ENCODE results near the gene AFMID.
A peak's percentile ranks its signal among the peaks of the same experiment; 100 is the strongest.

The AFMID gene

GRCh38 chr17:78240839-78241238 is 53.7 kb downstream of the AFMID start:
- TF ChIP-seq CTCF (IDR thresholded peaks at IDR 0.05; ENCODE audit: control insufficient read depth, extremely low read depth, insufficient read depth) = no peak

DNA sequence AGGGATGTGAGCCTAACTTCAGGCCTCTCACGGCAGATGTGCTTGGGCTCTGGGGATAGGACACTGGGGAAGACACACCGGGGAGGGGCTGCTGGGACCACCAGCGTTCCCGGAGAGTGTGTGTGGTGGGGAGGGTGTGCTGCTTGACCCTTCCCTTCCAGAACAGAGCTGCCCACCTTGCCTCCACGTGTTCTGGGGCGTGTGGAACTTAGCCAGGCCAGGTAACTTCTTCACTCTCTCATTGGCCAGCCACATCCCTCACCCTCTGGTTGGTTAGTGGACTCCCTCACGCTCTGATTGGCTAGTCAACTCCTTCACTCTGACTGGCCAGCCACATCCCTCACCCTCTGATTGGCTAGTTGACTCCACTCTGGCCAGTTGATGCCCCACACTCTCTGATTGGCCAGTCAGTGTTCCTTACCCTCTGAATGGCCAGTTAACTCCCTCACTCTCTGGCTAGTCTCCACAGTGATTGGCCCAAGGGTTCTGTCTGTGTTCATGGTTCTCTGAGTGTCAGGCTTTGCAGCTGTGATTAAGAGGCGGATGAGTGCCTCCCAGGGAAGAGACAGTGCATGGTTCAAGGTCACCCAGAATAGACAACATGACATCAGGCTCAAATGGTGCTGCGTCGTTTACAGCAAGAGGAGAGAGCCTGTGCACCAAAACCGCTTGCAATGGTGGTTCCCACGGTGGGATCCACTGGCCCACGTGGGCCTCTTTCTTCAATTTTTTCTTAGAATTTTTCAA is 54.3 kb downstream of the AFMID start:
- peak; percentile 59 for DNase-seq (ENCODE audit: low read depth)
- no peak for TF ChIP-seq CTCF (IDR thresholded peaks at IDR 0.05; ENCODE audit: control insufficient read depth, extremely low read depth, insufficient read depth)
- no peak overlapping the region for H3K4me3 ChIP-seq (ENCODE audit: low read depth, low read length)

More at GRCh38 chr17:78240839-78241238, 53.7 kb downstream of the AFMID start:
- DNase-seq (ENCODE audit: low read depth) = no peak
- H3K4me3 ChIP-seq (ENCODE audit: low read depth, low read length) = no peak overlapping the region

DNA sequence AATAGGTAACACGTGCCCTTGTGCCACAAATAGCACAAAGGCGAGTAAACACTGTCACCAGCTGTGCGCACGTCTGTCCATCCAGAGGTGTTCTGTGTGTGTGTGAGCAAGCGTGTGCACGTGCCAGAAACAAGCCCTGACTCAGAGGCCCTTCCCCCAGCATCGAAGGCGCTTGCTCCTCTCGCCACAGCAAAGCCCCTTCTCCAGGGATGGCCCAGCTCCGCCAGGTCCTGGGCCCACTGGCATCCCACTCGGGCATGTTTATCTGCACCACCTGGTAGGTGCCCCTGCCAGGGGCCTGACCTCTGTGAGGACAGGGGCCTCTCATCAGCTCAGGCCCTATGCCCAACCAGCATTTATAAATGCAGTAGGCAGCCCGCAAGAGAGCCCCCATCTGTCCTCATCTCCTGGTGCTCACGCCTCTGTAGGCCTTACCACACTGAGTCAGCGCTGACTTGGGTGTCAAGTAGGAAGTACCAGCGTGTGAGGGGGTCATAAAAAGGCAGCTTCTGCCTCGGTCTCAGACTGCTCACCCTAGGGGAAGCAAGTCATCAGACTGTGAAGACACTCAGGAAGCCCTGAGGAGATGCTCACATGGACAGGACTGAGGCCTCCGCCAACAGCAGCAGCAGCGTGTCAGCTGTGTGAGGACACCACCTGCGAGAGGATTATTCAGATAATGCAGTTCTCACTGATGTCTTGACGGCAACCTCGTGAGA is 55.0 kb downstream of the AFMID start:
- no peak for TF ChIP-seq CTCF (IDR thresholded peaks at IDR 0.05; ENCODE audit: control insufficient read depth, extremely low read depth, insufficient read depth)
- no peak overlapping the region for H3K4me3 ChIP-seq (ENCODE audit: low read depth, low read length)
- DNase-seq (ENCODE audit: low read depth) = no peak

GRCh38 chr17:78247304-78247703 is 60.1 kb downstream of the AFMID start:
- no peak for TF ChIP-seq CTCF (IDR thresholded peaks at IDR 0.05; ENCODE audit: control insufficient read depth, extremely low read depth, insufficient read depth)
- DNase-seq (ENCODE audit: low read depth) = no peak
- no peak overlapping the region for H3K4me3 ChIP-seq (ENCODE audit: low read depth, low read length)

- no peak for DNase-seq (ENCODE audit: low read depth)
- no peak overlapping the region for H3K4me3 ChIP-seq (ENCODE audit: low read depth, low read length)
- no peak for TF ChIP-seq CTCF (IDR thresholded peaks at IDR 0.05; ENCODE audit: control insufficient read depth, extremely low read depth, insufficient read depth)
These were observed 61.1 kb downstream of the AFMID start for GRCh38 chr17:78248051-78248914.

GRCh38 chr17:78249074-78249817 is 62.1 kb downstream of the AFMID start:
- no peak overlapping the region for H3K4me3 ChIP-seq (ENCODE audit: low read depth, low read length)
- TF ChIP-seq CTCF (IDR thresholded peaks at IDR 0.05; ENCODE audit: control insufficient read depth, extremely low read depth, insufficient read depth) = no peak
- no peak for DNase-seq (ENCODE audit: low read depth)

Data from LNCaP clone FGC (cell line).